Upper lobe of left lung (tissue), 6 donors: ENCODE results near the gene ICE2. TPM values are rescaled to one million over a fixed set of nuclear protein-coding genes. Genes with fewer than 3 reads are reported as not detected.

Source experiments
- ATAC-seq, 2 donors: fragments of 200-7000 bp; cut with Tn5 transposase; one replicate each; pipeline ENCODE4 v1.9.1; 2022; ENCODE audit warnings: mild to moderate bottlenecking in 2 of 2, moderate library complexity in 2 of 2; ENCODE audit not compliant: low FRiP score in 2 of 2
- DNase-seq, 2 donors: peaks; one replicate each; pipeline ENCODE4 v3.0.0-alpha.2; 2019 to 2020
- H3K27ac ChIP-seq, 4 donors: fragments of 200-600 bp; sonication (generic); one replicate each; pipeline ENCODE4 v1.5.1; 2016 to 2019
- H3K27me3 ChIP-seq, 4 donors: fragments of 200-600 bp; sonication (generic); one replicate each; pipeline ENCODE4 v1.5.1; 2017 to 2019
- H3K36me3 ChIP-seq, 4 donors: fragments of 200-600 bp; sonication (generic); one replicate each; pipeline ENCODE4 v1.5.1; 2016 to 2019
- H3K4me1 ChIP-seq, 4 donors: fragments of 200-600 bp; sonication (generic); one replicate each; pipeline ENCODE4 v1.5.1; 2018 to 2019
- H3K4me3 ChIP-seq, 4 donors: fragments of 200-600 bp; sonication (generic); one replicate each; pipeline ENCODE4 v1.5.1; 2017 to 2019; ENCODE audit warnings: mild to moderate bottlenecking in 2 of 4, moderate library complexity in 1 of 4
- H3K9me3 ChIP-seq, 4 donors: fragments of 200-600 bp; sonication (generic); one replicate each; pipeline ENCODE4 v1.5.1; 2018 to 2019
- EP300 ChIP-seq, 4 donors: sonication (generic); formaldehyde crosslinking; IDR thresholded peaks; one replicate each; pipeline ENCODE4 v1.5.1; 2017; ENCODE audit warnings: antibody characterized with exemption in 4 of 4, control low read depth in 2 of 4
- POLR2A ChIP-seq, 4 donors: fragments of 450-650 bp; IDR thresholded peaks; one replicate each; pipeline ENCODE4 v1.5.1; 2016 to 2017; ENCODE audit warnings: antibody characterized with exemption in 4 of 4, mild to moderate bottlenecking in 2 of 4
- POLR2AphosphoS5 ChIP-seq, 2 donors: sonication (generic); formaldehyde crosslinking; IDR thresholded peaks; one replicate each; pipeline ENCODE4 v1.5.1; 2017; ENCODE audit warnings: antibody characterized with exemption in 2 of 2
- WGBS, 2 donors: methylation state at CpG; one replicate each; pipeline ENCODE4 v1.1.5; 2017 to 2018; 5-methylcytosine and 5-hydroxymethylcytosine counted together
- total RNA-seq, 6 donors: library from RNA; depleted of rRNA in 4 of 6; stranded (reverse); fragments of >200 nt in 4 of 6; gene quantifications; one replicate each; pipeline versions ENCODE4 v1.1.0 to v1.2.1, GENCODE V29; 2016 to 2021
- TF ChIP-seq, protein P1 (sequence below), 6 experiments: fragments of 450-650 bp in 4 of 6; fragments of 200-600 bp in 2 of 6; sonication (generic) in 2 of 6; IDR thresholded peaks; one replicate each; pipeline ENCODE4 v1.5.1; 2016 to 2019; ENCODE audit warnings: antibody characterized with exemption in 6 of 6
- donor health status: DM: no; HTN: no; CAD: no; lungs with moderate emphysema.
- donor health status: DM: no; HTN: yes; CAD: no; lungs with severe emphysema.

ICE2 gene
- total RNA-seq, 6 donors from 2014 or later, result 15.0 to 40.7 (median 32.8) TPM

DNA sequence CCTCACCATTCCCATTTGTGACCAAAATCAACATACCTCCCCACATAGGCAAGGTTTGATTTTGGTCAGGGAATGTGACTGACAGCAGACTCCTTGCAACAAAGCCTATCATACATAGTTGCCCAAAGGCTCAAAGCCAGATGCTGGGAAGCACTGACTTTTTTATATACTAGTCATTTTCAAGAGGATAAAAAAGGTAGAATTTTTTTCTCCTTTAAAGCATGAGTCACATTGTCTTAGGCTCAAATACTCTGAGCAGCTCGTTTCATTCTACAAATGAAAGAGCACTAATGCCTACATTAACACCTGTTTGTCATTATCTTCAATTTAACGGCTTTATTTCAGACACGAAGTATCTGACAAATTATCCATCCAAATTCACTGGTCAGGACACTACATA is 36.2 kb downstream of the ICE2 start:
- Histone ChIP-seq H3K36me3 (peaks cover 0 to 43% (median 4%) of the 10 kb centered on the region in 4 donors), H3K27ac (no peak overlapping the region), H3K4me1 (no peaks in the 10 kb centered on the region), H3K27me3 (no peaks in the 10 kb centered on the region), H3K4me3 (no peak overlapping the region), H3K9me3 (no peaks in the 10 kb centered on the region)
- DNase-seq, result no peak
- no peak for TF ChIP-seq POLR2AphosphoS5 (IDR thresholded peaks at IDR 0.05)
- TF ChIP-seq, protein P1, sequence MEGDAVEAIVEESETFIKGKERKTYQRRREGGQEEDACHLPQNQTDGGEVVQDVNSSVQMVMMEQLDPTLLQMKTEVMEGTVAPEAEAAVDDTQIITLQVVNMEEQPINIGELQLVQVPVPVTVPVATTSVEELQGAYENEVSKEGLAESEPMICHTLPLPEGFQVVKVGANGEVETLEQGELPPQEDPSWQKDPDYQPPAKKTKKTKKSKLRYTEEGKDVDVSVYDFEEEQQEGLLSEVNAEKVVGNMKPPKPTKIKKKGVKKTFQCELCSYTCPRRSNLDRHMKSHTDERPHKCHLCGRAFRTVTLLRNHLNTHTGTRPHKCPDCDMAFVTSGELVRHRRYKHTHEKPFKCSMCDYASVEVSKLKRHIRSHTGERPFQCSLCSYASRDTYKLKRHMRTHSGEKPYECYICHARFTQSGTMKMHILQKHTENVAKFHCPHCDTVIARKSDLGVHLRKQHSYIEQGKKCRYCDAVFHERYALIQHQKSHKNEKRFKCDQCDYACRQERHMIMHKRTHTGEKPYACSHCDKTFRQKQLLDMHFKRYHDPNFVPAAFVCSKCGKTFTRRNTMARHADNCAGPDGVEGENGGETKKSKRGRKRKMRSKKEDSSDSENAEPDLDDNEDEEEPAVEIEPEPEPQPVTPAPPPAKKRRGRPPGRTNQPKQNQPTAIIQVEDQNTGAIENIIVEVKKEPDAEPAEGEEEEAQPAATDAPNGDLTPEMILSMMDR (IDR thresholded peaks at IDR 0.05), result no peak
- 91 to 93% methylated on average over 3 of the region's 3 CpGs for WGBS, 2 donors
- ATAC-seq, result no peak

DNA sequence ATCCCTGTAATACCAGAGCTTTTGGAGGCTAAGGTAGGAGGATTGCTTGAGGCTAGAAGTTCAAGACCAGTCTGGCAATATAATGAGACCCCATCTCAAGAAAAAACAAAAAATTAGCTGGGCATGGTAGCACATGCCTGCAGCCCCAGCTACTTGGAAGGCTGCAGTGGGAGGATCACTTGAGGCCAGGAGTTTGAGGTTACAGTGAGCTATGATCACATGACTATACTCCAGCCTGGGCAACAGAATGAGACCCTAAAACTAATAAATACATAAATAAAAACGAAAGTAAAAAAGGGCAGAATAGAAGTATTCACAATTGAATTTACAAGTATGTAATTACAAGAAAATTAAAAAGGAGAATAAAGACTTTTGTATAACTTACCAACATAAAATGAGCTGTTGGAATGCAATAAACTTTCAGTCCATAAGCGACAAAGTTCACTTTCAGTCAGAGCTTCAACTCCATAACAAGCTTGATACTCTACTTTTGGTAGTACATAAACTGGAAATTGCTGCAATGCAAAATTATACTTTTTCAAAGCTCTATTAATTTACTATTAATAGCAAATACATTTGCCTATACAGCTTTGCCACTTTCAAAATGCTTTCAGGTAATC is 36.8 kb downstream of the ICE2 start:
- Histone ChIP-seq H3K4me3 (no peak overlapping the region), H3K4me1 (no peaks in the 10 kb centered on the region), H3K27me3 (no peaks in the 10 kb centered on the region), H3K9me3 (no peaks in the 10 kb centered on the region), H3K27ac (no peak overlapping the region), H3K36me3 (peaks cover 0 to 41% (median 4%) of the 10 kb centered on the region in 4 donors)
- DNase-seq, result no peak
- WGBS, 2 donors, result 87 to 89% methylated on average over 2 of the region's 2 CpGs
- no peak for ATAC-seq
- TF ChIP-seq EP300 (IDR thresholded peaks at IDR 0.05) (no peak), POLR2AphosphoS5 (IDR thresholded peaks at IDR 0.05) (no peak), POLR2A (IDR thresholded peaks at IDR 0.05) (no peak)
- TF ChIP-seq, protein P1 (IDR thresholded peaks at IDR 0.05), result no peak

GRCh38 chr15:60441331-60441730 is 37.6 kb downstream of the ICE2 start:
- H3K27ac ChIP-seq, result no peak overlapping the region
- ATAC-seq (no peak), DNase-seq (no peak)
- no peaks in the 10 kb centered on the region for H3K27me3 ChIP-seq
- H3K4me1 ChIP-seq, result no peaks in the 10 kb centered on the region
- peaks cover 0 to 38% (median 3%) of the 10 kb centered on the region in 4 donors for H3K36me3 ChIP-seq
- whole genome bisulfite sequencing, 2 donors, result 91 to 92% methylated on average over 1 of the region's 1 CpG
- no peaks in the 10 kb centered on the region for H3K9me3 ChIP-seq
- no peak overlapping the region for H3K4me3 ChIP-seq
- TF ChIP-seq, protein P1 (IDR thresholded peaks at IDR 0.05), result no peak
- TF ChIP-seq POLR2A (IDR thresholded peaks at IDR 0.05), result no peak
- no peak for TF ChIP-seq POLR2AphosphoS5 (IDR thresholded peaks at IDR 0.05)
- no peak for TF ChIP-seq EP300 (IDR thresholded peaks at IDR 0.05)

GRCh38 chr15:60438646-60439045 is 40.3 kb downstream of the ICE2 start:
- no peak overlapping the region for H3K27ac ChIP-seq
- H3K36me3 ChIP-seq, result peaks cover 3 to 47% (median 8%) of the 10 kb centered on the region in 4 donors
- no peaks in the 10 kb centered on the region for H3K4me1 ChIP-seq
- ATAC-seq (no peak), DNase-seq (no peak)
- H3K4me3 ChIP-seq, result no peak overlapping the region
- WGBS, 2 donors, result 87 to 92% methylated on average over 1 of the region's 1 CpG
- TF ChIP-seq EP300 (IDR thresholded peaks at IDR 0.05), result no peak
- no peaks in the 10 kb centered on the region for H3K27me3 ChIP-seq
- no peaks in the 10 kb centered on the region for H3K9me3 ChIP-seq

GRCh38 chr15:60428935-60429334 is 50.0 kb downstream of the ICE2 start:
- Histone ChIP-seq H3K9me3 (no peaks in the 10 kb centered on the region), H3K4me1 (peaks cover 2 to 10% (median 6%) of the 10 kb centered on the region in 4 donors), H3K36me3 (peaks cover 0 to 38% (median 4%) of the 10 kb centered on the region in 4 donors), H3K27ac (no peak overlapping the region), H3K27me3 (no peaks in the 10 kb centered on the region), H3K4me3 (no peak overlapping the region)
- no peak for DNase-seq
- ATAC-seq, result no peak
- no peak for TF ChIP-seq POLR2AphosphoS5 (IDR thresholded peaks at IDR 0.05)
- TF ChIP-seq, protein P1 (IDR thresholded peaks at IDR 0.05), result no peak
- TF ChIP-seq EP300 (IDR thresholded peaks at IDR 0.05), result no peak
- 91 to 94% methylated on average over 1 of the region's 1 CpG for WGBS, 2 donors
